GM12892 (cell line): Measurements from ENCODE around the gene JPH3.

Experiments
- POLR2A ChIP-seq: IDR thresholded peaks from 2 replicates; pipeline ENCODE4 v1.6.1; 2011; ENCODE audit warnings: low read depth, low read length, control low read depth
- POLR2AphosphoS5 ChIP-seq: IDR thresholded peaks from 2 replicates; pipeline ENCODE4 v1.6.1; 2011; ENCODE audit warnings: low read depth, low read length, control low read depth
- TAF1 ChIP-seq: IDR thresholded peaks from 2 replicates; pipeline ENCODE4 v1.6.1; 2011; ENCODE audit warnings: low read depth, mild to moderate bottlenecking, control low read depth, low read length, borderline replicate concordance

GRCh38 chr16:87684106-87684677 lies 81.9 kb downstream of the JPH3 start:
- TF ChIP-seq POLR2A = no peak
- TF ChIP-seq POLR2AphosphoS5 = no peak
- TF ChIP-seq TAF1 = no peak
